HEK293 (cell line): ENCODE measurements around the gene NPFFR2.

Experiments used
- GFI1B ChIP-seq: fragments of 450-650 bp; formaldehyde crosslinking; IDR thresholded peaks from 2 replicates; pipeline ENCODE4 v1.5.1; 2016; ENCODE audit warnings: missing biosample characterization, missing genetic modification characterization
- KLF10 ChIP-seq: fragments of 450-650 bp; IDR thresholded peaks from 2 replicates; pipeline ENCODE4 v1.5.1; 2018; ENCODE audit warnings: missing biosample characterization, mild to moderate bottlenecking, missing genetic modification characterization
- KLF16 ChIP-seq: fragments of 450-650 bp; formaldehyde crosslinking; IDR thresholded peaks from 2 replicates; pipeline ENCODE4 v1.5.1; 2017; ENCODE audit warnings: missing biosample characterization, missing genetic modification characterization
- KLF8 ChIP-seq: fragments of 450-650 bp; formaldehyde crosslinking; IDR thresholded peaks from 2 replicates; pipeline ENCODE4 v1.5.1; 2016; ENCODE audit warnings: missing biosample characterization, missing genetic modification characterization
- RBAK ChIP-seq: fragments of 450-650 bp; formaldehyde crosslinking; IDR thresholded peaks from 2 replicates; pipeline ENCODE4 v1.5.1; 2016; ENCODE audit warnings: missing biosample characterization, missing genetic modification characterization
- REST ChIP-seq: fragments of 450-650 bp; formaldehyde crosslinking; IDR thresholded peaks from 2 replicates; pipeline ENCODE4 v1.5.1; 2016; ENCODE audit warnings: missing biosample characterization, missing genetic modification characterization
- ZBTB1 ChIP-seq: fragments of 450-650 bp; formaldehyde crosslinking; IDR thresholded peaks from 2 replicates; pipeline ENCODE4 v1.5.1; 2016; ENCODE audit warnings: missing biosample characterization, missing genetic modification characterization
- ZBTB6 ChIP-seq: fragments of 450-650 bp; formaldehyde crosslinking; IDR thresholded peaks from 2 replicates; pipeline ENCODE4 v1.5.1; 2017; ENCODE audit warnings: missing biosample characterization, missing genetic modification characterization
- ZEB2 ChIP-seq: fragments of 450-650 bp; formaldehyde crosslinking; IDR thresholded peaks from 2 replicates; pipeline ENCODE4 v1.5.1; 2016; ENCODE audit warnings: missing biosample characterization, missing genetic modification characterization
- ZFP69B ChIP-seq: fragments of 450-650 bp; formaldehyde crosslinking; IDR thresholded peaks from 2 replicates; pipeline ENCODE4 v1.5.1; 2016; ENCODE audit warnings: missing biosample characterization, missing genetic modification characterization
- ZNF184 ChIP-seq: fragments of 450-650 bp; IDR thresholded peaks from 2 replicates; pipeline ENCODE4 v1.5.1; 2018; ENCODE audit warnings: missing biosample characterization, mild to moderate bottlenecking, missing genetic modification characterization
- ZNF2 ChIP-seq: fragments of 450-650 bp; formaldehyde crosslinking; IDR thresholded peaks from 2 replicates; pipeline ENCODE4 v1.5.1; 2016; ENCODE audit warnings: missing biosample characterization, missing genetic modification characterization
- ZNF211 ChIP-seq: fragments of 450-650 bp; formaldehyde crosslinking; IDR thresholded peaks from 2 replicates; pipeline ENCODE4 v1.5.1; 2016; ENCODE audit warnings: low read depth, missing biosample characterization, missing genetic modification characterization
- ZNF24 ChIP-seq: fragments of 450-650 bp; formaldehyde crosslinking; IDR thresholded peaks from 2 replicates; pipeline ENCODE4 v1.5.1; 2016; ENCODE audit warnings: missing biosample characterization, missing genetic modification characterization
- ZNF280D ChIP-seq: fragments of 450-650 bp; formaldehyde crosslinking; IDR thresholded peaks from 2 replicates; pipeline ENCODE4 v1.5.1; 2016; ENCODE audit warnings: missing biosample characterization, missing genetic modification characterization
- ZNF391 ChIP-seq: fragments of 450-650 bp; formaldehyde crosslinking; IDR thresholded peaks from 2 replicates; pipeline ENCODE4 v1.5.1; 2016; ENCODE audit warnings: low read depth, missing biosample characterization, missing genetic modification characterization, borderline replicate concordance
- ZNF629 ChIP-seq: fragments of 450-650 bp; formaldehyde crosslinking; IDR thresholded peaks from 2 replicates; pipeline ENCODE4 v1.5.1; 2017; ENCODE audit warnings: missing biosample characterization, missing genetic modification characterization
- ZNF843 ChIP-seq: fragments of 450-650 bp; formaldehyde crosslinking; IDR thresholded peaks from 2 replicates; pipeline ENCODE4 v1.5.1; 2016; ENCODE audit warnings: missing biosample characterization, missing genetic modification characterization
- ZSCAN23 ChIP-seq: fragments of 450-650 bp; formaldehyde crosslinking; IDR thresholded peaks from 2 replicates; pipeline ENCODE4 v1.5.1; 2016; ENCODE audit warnings: missing biosample characterization, missing genetic modification characterization
- TF ChIP-seq, protein P1 (sequence below): fragments of 450-650 bp; formaldehyde crosslinking; IDR thresholded peaks from 2 replicates; pipeline ENCODE4 v1.5.1; 2016; ENCODE audit warnings: missing biosample characterization, missing genetic modification characterization
- TF ChIP-seq, protein P2 (sequence below): fragments of 450-650 bp; formaldehyde crosslinking; IDR thresholded peaks from 2 replicates; pipeline ENCODE4 v1.5.1; 2017; ENCODE audit warnings: missing biosample characterization, missing genetic modification characterization
- TF ChIP-seq, protein P3 (sequence below): fragments of 450-650 bp; formaldehyde crosslinking; IDR thresholded peaks from 2 replicates; pipeline ENCODE4 v1.5.1; 2016; ENCODE audit warnings: missing biosample characterization, missing genetic modification characterization

NPFFR2 gene

DNA sequence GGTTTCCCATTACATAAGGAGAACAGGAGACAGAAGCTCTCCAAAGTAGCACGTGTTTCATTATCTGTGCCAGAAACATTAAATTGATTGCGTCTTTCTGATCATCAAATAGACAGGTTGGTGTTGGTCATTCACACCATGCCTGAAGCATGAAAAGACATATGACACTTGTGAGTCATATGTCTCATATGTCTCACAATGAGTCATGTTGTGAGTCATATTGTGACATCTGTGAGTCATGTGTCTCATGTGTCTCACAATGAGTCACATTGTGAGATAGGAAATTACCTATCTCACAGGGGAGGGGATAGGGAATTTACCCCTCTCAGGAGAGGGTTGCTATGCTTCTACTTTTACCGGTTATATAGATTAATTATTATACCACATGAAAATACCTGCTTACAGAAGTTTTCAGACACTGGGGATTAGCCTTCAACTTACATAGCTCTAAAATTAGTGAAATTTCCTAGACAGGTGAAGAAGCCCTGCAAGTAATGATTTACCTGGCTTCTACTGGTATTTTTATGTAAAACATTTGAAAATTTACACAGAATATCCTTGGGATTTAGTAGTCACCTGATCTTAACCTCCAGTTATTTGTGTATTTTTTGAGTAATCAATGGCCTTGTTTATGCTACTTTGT is 80.8 kb downstream of the NPFFR2 start (continued):
- peak; percentile 62 for TF ChIP-seq KLF10 (tag by site-specific recombination)
- TF ChIP-seq ZNF24 (tag by site-specific recombination), result peak; percentile 96
- TF ChIP-seq ZNF629 (tag by site-specific recombination), result peak; percentile 94
- no peak for TF ChIP-seq ZBTB6
- TF ChIP-seq, protein P1, sequence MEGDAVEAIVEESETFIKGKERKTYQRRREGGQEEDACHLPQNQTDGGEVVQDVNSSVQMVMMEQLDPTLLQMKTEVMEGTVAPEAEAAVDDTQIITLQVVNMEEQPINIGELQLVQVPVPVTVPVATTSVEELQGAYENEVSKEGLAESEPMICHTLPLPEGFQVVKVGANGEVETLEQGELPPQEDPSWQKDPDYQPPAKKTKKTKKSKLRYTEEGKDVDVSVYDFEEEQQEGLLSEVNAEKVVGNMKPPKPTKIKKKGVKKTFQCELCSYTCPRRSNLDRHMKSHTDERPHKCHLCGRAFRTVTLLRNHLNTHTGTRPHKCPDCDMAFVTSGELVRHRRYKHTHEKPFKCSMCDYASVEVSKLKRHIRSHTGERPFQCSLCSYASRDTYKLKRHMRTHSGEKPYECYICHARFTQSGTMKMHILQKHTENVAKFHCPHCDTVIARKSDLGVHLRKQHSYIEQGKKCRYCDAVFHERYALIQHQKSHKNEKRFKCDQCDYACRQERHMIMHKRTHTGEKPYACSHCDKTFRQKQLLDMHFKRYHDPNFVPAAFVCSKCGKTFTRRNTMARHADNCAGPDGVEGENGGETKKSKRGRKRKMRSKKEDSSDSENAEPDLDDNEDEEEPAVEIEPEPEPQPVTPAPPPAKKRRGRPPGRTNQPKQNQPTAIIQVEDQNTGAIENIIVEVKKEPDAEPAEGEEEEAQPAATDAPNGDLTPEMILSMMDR (tag by site-specific recombination), result no peak
- TF ChIP-seq ZEB2 (tag by site-specific recombination), result peak; percentile 91
- TF ChIP-seq, protein P2, sequence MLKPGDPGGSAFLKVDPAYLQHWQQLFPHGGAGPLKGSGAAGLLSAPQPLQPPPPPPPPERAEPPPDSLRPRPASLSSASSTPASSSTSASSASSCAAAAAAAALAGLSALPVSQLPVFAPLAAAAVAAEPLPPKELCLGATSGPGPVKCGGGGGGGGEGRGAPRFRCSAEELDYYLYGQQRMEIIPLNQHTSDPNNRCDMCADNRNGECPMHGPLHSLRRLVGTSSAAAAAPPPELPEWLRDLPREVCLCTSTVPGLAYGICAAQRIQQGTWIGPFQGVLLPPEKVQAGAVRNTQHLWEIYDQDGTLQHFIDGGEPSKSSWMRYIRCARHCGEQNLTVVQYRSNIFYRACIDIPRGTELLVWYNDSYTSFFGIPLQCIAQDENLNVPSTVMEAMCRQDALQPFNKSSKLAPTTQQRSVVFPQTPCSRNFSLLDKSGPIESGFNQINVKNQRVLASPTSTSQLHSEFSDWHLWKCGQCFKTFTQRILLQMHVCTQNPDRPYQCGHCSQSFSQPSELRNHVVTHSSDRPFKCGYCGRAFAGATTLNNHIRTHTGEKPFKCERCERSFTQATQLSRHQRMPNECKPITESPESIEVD (tag by site-specific recombination), result no peak
- 0 out of 2 replicates have a peak, but pooled peaks have one; percentile 20 for TF ChIP-seq ZBTB1 (tag by site-specific recombination)
- TF ChIP-seq ZNF280D (tag by site-specific recombination), result peak; percentile 88
- TF ChIP-seq ZNF2 (tag by site-specific recombination), result peak; percentile 35; the same call in 1 of the 2 replicates
- TF ChIP-seq ZSCAN23 (tag by site-specific recombination), result peak; percentile 98
- TF ChIP-seq ZNF843 (tag by site-specific recombination), result peak; percentile 62; the same call in 1 of the 2 replicates
- TF ChIP-seq RBAK (tag by site-specific recombination), result peak; percentile 67; the same call in 1 of the 2 replicates
- peak; percentile 95 for TF ChIP-seq ZNF184 (tag by site-specific recombination)
- TF ChIP-seq REST, result no peak
- TF ChIP-seq, protein P3, sequence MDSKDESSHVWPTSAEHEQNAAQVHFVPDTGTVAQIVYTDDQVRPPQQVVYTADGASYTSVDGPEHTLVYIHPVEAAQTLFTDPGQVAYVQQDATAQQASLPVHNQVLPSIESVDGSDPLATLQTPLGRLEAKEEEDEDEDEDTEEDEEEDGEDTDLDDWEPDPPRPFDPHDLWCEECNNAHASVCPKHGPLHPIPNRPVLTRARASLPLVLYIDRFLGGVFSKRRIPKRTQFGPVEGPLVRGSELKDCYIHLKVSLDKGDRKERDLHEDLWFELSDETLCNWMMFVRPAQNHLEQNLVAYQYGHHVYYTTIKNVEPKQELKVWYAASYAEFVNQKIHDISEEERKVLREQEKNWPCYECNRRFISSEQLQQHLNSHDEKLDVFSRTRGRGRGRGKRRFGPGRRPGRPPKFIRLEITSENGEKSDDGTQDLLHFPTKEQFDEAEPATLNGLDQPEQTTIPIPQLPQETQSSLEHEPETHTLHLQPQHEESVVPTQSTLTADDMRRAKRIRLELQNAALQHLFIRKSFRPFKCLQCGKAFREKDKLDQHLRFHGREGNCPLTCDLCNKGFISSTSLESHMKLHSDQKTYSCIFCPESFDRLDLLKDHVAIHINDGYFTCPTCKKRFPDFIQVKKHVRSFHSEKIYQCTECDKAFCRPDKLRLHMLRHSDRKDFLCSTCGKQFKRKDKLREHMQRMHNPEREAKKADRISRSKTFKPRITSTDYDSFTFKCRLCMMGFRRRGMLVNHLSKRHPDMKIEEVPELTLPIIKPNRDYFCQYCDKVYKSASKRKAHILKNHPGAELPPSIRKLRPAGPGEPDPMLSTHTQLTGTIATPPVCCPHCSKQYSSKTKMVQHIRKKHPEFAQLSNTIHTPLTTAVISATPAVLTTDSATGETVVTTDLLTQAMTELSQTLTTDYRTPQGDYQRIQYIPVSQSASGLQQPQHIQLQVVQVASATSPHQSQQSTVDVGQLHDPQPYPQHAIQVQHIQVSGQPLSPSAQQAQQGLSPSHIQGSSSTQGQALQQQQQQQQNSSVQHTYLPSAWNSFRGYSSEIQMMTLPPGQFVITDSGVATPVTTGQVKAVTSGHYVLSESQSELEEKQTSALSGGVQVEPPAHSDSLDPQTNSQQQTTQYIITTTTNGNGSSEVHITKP (tag by site-specific recombination), result peak; percentile 29; the same call in 1 of the 2 replicates
- TF ChIP-seq GFI1B, result peak; percentile 60; the same call in 1 of the 2 replicates
- peak; percentile 56; the same call in 1 of the 2 replicates for TF ChIP-seq ZFP69B (tag by site-specific recombination)
- peak; percentile 84; the same call in 1 of the 2 replicates for TF ChIP-seq ZNF391 (tag by site-specific recombination)
- TF ChIP-seq KLF16 (tag by site-specific recombination), result no peak
- TF ChIP-seq ZNF211, result no peak
- peak; percentile 98 for TF ChIP-seq KLF8 (tag by site-specific recombination)
